SK-N-DZ (cell line): ENCODE data around the gene ACTR3C.

ENCODE experiments used
- DNase-seq: peaks from one replicate; pipeline ENCODE4 v3.0.0-alpha.2; 2015; ENCODE audit warnings: low spot score

The ACTR3C gene

DNA sequence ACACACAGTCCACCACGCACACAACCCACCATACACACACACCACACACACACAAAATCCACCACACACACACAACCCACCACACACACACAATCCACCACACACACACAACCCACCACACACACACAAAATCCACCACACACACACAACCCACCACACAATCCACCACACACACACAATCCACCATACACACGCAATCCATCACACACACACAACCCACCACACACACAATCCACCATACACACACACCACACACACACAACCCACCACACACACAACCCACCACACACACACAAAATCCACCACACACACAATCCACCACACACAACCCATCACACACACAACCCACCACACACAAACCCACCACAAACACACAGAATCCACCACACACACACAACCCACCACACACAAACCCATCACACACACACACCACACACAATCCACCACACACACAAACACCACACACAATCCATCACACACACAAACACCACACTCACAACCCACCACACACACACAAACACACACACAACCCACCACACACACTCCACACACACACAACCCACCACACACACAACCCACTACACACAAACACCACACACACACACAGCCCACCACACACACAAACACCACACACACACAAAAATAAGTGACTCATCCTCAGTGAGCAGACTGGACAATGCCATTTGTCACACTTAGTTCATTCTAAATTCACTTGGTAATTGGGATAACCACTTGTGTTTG, 36.4 kb upstream of the ACTR3C start:
- no peak for DNase-seq

DNA sequence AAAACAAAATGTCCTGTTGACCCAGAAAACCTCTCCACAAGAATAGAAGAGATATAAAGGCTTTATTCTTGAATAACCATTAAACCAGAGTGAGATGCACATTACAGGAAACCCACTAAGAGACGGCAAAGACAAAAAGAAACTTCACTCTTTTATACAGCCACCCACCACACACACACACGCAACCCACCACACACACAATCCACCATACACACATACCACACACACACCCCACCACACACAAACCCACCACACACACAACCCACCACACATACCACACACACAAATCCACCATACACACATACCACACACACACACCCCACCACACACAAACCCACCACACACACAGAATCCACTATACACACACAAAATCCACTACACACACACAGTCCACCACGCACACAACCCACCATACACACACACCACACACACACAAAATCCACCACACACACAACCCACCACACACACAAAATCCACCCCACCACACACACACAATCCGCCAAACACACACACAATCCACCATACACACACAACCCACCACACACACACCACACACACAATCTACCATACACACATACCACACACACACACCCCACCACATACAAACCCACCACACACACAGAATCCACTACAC, 35.8 kb upstream of the ACTR3C start:
- no peak for DNase-seq

DNA sequence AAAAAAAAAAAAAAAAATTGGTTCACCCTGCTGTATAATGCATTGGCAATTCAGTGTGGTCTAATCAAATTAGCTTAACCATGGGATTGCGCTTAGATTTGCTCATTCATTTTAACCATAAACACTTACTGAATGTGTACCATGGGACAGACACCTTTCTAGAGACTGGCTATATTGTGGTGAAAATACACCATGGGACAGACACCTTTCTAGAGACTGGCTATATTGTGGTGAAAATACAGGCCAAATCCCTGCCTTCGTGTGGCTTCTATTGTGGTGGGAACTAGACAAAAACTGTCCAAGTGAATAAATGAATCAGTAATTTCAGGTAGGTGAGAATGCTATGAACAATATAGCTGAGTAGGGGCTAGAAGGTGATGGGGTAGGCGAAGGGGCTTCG, 35.1 kb upstream of the ACTR3C start:
- no peak for DNase-seq

DNA sequence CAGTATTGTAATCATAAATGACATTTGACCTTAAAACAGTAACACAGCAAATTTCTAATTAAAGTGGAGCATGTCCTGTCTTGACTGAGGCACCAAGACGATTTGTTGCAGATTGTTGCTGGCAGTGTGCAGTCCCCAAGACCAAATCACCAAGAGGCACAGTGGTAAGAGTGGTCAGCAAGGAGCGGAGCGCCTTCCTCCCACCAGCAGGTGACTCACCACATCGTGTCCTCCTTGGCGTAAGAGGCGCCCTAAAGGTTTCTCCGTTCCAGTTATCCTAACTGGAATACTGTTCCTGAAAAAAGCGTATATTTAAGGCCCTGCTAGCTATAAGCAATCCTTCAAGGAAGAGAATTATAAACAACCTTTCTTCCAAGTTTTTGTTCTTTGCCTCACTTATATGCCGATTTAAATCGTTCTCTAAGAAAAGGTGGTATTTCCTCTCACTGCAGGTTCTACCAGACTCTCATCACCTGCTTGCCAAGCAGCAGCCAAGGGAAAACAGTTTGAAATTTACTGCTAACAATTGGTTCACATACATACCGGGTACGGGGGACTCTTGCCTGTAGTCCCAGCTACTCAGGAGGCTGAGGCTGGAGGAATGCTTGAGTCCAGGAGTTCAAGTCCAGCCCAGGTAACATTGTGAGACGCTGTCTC, 34.6 kb upstream of the ACTR3C start:
- no peak for DNase-seq

DNA sequence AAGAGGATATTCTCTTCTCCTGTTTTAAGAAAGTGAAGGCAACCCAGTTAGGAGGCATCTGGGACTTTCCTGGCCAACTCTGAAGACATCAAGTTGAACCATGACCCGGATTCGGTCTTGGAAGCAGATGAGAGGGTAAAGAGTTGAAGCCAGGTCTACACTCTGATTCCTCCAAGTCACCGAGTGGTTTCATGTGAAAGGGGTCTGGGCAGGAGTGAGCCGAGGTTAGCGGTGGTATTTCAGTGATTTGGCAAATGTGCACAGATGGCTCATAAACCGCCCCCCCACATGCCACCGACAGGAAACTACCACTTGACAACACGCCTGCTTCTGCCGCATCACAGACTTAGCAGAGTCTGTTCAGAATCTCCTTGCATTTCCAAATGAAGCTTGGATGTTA, 33.9 kb upstream of the ACTR3C start:
- no peak for DNase-seq

DNA sequence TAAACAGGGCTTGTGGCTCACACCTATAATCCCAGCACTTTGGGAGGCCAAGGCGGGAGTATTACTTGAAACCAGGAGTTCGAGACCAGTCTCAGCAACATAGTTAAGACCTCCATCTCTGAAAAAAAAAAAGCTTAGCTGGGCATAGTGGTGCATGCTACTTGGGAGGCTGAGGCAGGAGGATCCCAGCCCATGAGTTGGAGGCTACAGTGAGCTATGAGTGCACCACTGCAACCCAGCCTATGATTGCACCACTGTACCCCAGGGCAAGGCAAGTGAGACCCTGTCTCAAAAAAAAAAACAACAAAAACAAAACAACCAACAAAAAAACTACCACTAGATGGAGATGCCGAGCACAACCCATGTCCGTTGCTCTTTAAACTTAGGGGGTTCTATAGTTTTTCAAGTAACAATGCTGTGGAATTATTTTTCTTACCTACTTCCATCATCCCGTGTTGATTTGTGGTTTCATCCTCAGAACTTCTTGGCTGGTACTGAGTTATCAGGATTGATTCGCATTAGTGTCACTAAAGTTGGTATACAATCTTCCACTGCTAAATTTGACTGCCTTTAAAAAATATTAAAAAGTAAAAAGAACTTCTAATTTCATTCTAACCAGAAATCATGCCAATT, 33.0 kb upstream of the ACTR3C start:
- DNase-seq, result peak; percentile 57

DNA sequence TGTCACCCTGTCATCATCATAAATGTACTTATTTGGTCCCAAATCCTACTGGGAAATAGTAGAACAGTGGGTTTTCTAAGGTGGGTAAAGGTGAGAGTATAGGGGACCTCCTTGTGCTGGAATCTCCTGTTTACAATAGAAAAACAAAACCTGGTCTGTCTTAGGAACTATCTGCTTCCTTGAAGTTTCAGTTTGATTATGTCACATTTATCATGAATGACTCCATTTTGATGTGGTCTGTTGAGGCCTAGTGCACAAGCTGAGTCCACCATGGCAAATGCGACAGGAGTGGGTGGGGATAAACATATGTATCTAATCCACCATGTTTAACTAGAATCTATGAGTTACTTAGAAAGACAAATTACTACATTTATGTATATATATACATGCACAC, 32.3 kb upstream of the ACTR3C start:
- no peak for DNase-seq

DNA sequence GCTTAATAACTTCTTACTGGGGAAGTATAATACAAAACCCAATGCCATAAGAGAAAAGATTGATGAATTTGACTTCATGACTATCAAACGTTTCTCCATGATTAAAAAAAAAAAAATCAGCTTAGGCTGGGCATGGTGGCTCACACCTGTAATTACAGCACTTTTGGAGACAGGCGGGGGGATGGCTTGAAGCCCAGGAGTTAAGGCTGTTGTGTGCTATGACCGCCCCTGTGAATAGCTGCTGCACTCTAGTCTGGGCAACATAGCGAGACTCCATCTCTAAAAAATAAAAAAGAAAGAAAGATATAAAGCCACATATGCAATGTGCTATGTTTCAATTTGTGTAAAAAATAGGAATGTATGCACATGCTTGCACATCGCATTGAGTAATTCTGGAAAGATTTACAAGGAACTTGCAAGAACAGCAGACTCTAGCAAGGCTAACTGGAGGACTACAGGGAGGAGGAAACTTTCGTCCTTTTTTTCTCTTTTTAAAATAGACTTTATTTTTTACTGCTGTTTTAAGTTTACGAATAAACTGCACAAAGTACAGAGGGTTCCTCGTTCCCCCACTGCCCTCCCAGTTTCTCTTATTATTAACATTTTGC, 28.3 kb upstream of the ACTR3C start:
- DNase-seq, result no peak

DNA sequence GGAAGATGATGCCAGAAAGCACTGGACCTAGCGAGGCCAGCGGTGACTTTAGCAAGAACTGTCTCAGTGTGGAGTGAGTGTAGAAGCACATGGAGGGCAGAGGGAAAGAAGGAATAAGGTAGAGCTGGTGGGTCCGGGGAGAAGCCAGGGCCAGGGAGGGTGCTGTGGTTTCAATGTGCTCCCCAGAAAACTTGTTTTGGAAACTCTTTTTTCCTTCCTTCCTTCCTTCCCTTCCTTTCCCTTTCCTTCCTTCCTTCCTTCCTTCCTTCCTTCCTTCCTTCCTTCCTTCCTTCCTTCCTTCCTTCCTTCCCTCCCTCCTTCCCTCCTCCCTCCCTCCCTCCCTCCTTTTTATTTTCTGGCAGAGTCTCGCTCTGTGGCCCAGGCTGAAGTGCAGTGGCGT, 23.6 kb upstream of the ACTR3C start:
- no peak for DNase-seq

DNA sequence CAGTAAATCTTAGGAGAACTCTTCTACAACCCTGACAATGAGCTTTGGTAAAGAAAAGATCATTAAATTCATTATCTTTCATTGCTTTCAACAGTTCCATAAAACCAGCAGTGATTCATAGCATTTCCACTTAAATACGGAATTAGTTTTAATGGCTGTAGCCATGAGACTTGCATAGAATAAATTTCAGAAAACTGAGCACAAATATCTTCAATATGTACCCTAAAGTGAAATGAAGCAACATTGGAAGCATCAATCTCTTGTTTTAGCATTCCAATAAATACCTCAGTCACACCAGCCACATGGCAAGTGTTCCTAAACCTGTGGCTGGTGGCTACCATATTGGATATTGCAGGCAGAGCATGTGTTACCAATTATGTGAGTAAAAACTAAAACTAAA, 21.7 kb upstream of the ACTR3C start:
- no peak for DNase-seq

DNA sequence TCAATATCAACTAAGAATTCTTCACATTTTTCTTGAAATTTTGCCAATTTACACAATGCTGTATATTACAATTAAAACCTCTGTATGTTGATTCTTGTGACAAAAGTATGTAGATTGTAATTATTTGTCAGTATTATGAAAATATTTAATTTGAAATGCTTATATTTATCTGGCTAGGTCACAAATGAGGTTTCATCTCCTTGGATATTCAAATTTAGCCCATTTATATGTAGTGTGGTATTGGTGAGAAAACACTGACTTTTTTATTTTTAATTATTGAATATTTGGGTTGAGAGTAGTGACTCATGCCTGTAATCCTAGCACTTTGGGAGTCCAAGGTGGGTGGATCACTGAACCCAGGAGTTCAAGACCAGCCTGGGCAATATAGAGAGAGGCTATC, 21.0 kb upstream of the ACTR3C start:
- DNase-seq, result no peak

DNA sequence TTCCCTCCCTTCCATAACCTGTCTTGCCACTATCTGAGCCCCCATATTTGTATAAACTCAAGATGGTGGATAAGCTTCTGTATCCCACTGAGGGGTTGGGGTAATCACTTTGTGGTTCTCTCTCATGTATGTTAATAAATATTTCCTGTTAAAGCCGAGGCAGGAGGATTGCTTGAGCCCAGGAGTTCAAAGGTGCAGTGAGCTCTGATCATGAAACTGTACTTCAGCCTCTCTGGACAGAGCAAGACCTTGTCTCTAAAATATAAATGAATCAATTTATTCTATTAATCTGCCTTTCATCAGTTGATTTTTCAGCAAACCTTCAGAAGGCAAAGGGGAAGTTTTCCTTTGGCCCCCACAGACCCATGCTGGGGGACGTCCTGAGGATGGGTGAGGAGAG, 19.9 kb upstream of the ACTR3C start:
- DNase-seq, result no peak

DNA sequence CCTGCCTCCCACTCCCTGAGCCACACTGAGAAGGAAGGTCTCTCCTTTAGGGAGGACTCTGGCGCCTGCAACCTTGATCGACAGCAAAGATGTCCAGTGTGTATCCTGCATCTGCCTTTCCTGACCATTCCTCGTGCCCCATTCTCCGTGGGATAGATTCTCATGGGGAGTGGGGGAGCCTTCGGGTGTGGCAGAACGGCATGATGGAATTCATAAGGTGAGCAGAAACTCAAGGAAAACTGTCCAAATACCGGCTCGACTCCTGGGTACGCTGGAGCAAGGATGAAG, 18.7 kb upstream of the ACTR3C start:
- DNase-seq, result no peak

DNA sequence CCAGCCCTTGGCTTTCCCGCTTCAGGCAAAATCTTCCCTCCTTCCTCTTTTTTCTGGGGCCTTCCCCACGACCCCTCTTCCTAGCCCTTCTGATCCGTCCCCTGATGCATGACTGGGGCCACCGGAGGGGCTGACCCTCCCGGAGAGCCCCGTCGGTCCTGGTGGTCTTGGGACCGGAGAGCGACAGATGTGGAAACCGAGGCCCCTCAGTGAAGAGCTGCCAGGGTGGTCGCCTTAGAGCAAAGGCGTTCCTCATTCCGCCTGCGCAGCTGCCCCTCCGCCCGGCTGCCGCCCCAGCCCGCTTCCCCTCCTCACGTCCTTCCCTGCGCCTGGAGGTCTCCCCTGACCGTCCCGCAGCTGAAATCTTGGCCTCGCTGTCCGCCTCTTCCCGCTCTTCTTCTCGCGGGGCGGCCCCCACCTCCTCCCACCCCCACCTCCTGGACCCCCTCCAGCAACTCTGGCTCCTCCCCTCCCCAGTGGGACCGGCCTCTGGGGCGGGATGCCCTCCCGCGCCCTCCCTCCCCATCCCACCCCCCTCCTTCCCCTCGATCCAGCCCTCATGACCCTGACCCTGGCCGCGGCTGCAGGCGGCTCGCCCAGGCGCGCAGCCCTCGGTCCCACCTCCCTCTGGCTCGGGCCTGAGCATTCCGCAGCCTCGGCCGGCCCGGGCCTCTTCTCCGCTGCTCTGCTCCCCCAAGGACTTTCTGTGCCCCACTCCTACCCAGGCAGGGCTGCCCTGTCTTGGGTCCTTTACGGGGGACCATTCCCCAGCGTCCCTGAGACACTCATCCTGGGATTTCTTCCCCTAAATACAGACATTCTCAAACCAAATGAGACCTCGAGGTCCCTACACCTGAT, 18.1 kb upstream of the ACTR3C start, which contains the start of gene RARRES2:
Gene RARRES2, minus strand, starts transcription at position 367 of the 858 bp plus-strand sequence. CDS start 1,020 bp downstream, outside the sequence.
- DNase-seq, result peak; percentile 49

DNA sequence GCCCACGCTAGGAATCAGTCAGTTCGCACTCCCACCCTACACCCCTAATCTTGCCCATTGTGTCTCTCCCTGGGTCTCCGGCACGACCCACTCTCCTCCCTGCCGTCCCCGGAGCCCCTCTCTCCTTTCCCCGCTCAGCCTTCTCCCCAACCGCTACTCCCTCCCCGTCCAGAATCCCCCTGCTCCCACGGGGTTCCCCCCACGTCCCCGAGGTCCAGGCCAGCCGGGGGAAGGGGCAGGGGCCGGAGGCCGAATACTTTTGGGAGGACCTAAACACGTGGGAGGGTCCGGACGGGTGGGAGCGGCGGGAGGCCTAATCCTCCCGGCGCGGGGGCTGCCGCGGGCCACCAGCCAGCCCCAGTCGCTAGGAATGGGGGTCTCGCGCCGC, 17.5 kb upstream of the ACTR3C start:
- DNase-seq, result no peak

DNA sequence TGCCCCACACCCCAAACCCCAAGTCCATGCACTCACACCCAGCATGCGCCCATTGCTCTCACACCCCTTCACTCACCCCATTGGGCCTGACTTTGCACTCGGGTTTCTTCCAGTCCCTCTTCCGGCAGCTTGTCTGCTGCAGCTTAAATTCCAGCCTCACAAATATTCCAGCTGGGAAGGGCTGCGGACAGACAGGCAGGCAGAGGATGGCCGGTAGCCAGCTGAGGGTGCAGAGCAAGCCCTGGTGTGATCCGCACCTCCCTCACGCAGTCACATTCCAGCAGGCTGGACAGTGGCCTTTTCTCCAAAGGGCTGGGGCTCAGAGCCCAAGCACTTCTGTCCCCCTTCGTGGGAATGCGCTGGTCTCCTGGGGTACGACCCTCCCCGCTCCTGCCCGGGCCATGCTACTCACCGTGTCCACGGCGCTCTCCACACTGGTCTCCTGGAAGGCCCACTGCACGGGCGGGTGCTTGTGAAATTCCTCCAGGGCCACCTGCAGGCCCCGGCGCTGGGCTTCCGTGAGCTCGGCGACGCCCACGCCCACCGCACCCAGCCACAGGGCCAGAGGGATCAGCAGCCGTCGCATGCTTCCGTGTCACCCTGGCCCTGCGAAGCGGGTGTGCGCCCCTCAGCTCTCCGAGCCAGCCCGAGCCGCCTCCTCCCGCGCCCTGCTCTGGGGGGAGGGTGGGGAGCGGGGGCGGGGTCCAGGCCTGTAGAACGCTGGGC, 16.8 kb upstream of the ACTR3C start:
- DNase-seq, result no peak

DNA sequence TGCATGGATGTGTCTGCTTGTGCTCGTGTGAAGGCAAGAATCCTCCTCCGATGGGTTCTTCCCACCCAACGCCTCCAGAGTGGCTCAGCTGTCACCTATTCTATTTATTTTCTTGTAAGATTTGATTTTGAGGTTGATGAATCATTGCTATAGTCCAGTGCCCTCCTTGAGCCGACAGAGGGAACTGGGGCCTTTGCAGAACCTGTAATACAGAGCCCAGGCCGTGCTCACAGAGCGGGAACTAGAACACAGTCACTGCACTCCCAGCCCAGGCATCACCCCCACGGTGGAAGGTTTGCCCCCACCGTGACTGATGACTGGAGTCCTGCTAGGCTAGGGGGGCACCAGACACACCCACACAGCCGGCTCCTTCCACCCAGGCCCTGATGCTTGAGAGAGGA, 16.1 kb upstream of the ACTR3C start:
- no peak for DNase-seq

DNA sequence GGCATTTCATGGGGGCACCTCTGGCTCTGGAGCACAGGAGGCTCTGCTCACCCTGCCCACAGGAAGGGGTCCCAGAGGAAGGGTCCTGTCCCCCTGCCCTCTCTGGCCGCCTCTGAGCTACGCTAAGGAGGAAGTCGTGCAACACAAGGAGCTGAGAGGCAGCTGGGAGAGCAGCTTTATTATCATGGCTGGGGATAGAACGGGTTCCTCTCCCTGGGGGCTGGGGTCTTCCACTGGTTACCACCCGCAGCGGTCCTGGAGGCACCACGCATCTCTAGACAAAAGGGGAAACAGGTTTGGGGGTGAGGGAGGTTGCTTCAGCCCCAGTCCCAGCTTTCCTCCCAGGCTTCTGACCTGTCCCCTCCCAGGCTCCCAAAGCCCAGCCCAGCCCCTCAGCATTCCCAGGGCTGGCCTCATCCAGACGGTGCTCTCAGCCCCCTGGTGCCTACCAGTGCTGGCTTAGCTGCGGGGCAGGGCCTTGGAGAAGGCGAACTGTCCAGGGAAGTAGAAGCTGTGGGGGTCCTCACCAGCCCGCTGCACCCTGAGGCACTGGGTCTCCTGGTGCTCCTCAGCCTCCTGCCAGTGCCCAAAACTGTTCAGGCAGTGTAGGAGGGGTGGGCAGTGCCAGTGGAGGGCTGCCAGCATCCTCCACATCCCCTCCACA, 15.0 kb upstream of the ACTR3C start:
- DNase-seq, result no peak

DNA sequence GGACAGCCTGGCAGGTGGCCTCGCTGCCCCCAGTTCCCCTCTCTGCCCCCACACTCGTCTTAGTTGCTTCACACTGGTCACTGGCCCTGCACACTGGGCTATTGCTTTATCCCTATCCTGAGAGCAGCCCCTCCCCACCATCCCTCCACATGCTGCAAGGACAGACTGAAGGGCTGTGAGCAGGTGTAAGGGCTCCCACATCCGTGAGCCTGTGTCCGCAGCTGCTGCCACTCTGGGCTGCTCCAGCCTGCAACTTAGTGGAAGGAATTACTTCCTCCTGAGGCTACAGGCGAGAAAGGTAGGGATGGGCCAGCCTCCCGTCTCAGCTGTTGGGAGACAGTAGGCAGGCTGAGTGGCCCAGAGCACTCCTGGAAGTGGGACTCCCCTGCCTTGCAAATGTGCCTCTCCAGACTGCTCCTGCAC, 14.3 kb upstream of the ACTR3C start:
- DNase-seq, result no peak

DNA sequence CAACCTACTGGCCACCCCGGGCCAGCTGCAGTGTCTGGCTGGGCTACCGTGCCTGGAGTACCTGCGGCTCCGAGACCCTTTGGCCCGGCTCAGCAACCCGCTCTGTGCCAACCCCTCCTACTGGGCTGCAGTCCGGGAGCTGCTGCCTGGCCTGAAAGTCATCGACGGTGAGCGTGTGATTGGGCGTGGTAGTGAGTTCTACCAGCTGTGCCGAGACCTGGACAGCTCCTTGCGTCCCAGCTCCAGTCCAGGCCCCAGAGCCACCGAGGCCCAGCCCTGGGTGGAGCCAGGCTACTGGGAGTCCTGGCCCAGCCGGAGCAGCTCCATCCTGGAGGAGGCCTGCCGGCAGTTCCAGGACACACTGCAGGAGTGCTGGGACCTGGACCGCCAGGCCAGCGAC, 13.8 kb upstream of the ACTR3C start:
- no peak for DNase-seq
